Hippocampal formation (tissue), 2 donors: ENCODE results near the gene ABHD8.

ENCODE experiments used
- DNase-seq, 2 donors: peaks; one replicate each; lab custom pipeline; 2025; lab: John Stamatoyannopoulos, UW

The ABHD8 gene

DNA sequence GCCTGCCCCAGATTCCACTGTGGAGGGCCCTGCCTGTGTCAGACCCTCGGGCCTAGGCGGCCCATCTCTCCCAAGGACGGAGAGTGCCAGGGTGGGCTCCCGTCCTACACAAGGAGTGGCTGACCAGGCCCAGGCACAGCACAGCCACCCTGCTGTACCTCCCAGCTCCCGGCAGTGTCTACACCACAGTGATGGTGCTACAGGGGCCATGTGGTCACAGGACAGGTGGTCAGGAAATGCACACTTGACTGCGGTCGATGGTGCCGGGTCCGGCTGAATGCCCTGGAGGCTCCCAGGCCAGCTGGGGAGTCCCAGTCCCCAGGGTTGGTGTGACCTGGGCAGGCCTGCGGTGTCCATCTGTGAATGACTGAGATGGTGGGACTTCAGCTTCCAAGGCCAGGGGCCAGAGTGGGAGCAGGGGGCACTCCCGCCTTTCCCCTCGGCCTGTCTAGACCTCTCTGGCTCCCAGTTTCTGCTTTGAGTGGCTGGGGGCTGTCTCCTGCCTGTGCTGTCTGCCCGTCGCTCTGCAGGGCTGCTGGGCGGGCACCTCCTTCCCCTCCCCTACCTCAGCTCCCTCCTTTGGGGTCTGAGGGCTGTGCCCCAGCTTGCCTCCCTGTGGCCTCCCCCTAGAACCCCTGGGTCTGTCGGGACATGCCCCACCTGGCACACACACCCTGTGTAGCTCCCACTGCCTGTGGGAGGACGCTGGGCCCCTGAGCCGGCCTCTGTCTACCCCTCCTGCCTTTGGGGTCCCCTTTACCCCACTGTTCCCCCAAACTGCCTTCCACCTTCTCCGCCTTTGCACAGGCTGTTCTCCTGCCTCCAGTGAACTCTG, 18.6 kb upstream of the ABHD8 start:
- DNase-seq: no peak

GRCh38 chr19:17320435-17320834, 17.2 kb upstream of the ABHD8 start:
- no peak for DNase-seq

GRCh38 chr19:17319473-17320238, 16.4 kb upstream of the ABHD8 start:
- DNase-seq: no peak

DNA sequence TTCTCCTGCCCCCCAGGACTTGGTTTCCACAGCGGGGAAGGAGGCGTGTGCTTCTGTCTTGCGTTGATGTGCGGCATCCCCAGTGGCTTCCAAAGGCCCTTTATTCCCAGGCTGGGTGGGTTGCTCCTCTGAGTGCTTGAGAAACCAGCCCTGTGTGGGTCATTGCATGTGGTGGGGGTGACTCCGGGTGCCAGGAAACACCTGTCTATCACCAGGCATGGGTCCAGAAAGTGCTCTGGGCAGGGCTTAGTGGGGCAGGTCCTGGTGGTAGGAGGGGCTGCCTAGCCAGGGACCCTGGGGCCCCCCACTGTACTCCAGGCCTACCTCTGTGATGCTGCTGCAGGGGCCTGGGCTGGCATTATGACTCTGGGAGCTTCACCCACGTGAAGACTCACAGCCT, 15.7 kb upstream of the ABHD8 start:
- DNase-seq: no peak

DNA sequence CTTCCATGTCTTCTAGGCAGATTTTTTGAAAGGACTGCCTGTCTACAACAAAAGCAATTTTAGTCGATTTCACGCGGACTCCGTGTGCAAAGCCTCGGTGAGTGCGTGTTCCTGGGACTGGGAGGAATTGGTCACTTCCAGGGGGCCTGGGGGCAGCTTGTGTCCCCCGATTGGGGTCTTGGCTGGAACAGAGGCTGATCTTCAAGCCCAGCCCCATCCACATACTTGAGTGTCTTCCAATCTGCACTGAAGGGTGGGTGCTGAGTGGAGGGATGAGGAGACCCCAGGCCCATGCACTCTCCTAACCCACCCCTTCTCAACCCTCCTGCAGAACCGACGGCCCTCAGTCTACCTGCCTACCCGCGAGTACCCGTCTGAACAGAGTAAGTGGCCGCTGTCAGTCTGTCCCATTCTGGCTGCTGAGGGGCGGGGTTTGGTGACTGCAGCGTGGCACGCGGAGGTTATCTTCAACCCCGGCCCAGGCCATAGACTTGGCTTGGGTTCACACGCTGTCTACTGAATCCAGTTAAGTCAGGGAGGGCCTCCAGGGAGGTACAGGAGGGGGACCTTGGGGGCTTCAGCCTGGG, 10.9 kb upstream of the ABHD8 start:
- DNase-seq: no peak

- DNase-seq: no peak
Observed at GRCh38 chr19:17312189-17313113, 9.2 kb upstream of the ABHD8 start.

- DNase-seq: no peak
Observed at GRCh38 chr19:17311455-17312188, 8.4 kb upstream of the ABHD8 start.

DNA sequence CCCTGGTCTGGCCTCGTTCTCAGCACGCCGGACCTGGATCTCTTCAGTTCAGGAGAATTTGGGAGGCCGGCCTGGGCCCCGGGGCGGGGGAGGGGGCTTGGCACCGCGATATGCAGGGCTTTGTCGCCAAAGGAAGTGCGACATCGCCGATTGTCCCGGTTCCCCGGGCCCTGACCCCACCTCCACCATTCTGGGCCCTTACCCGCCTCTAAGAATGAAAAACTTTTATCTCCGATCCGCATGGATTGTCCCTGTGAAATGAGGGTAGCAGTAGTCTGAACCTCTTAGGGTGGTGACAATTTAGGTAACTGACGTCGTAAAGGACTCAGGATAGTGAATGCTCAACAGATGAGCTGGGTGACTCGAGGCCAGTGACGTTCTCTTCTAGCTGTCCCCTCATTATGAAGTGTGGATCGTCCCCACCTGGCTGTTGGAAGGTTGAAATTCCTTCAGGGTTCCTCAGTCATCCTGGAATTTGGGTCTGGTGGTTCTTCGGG, 6.8 kb upstream of the ABHD8 start:
- no peak for DNase-seq

DNA sequence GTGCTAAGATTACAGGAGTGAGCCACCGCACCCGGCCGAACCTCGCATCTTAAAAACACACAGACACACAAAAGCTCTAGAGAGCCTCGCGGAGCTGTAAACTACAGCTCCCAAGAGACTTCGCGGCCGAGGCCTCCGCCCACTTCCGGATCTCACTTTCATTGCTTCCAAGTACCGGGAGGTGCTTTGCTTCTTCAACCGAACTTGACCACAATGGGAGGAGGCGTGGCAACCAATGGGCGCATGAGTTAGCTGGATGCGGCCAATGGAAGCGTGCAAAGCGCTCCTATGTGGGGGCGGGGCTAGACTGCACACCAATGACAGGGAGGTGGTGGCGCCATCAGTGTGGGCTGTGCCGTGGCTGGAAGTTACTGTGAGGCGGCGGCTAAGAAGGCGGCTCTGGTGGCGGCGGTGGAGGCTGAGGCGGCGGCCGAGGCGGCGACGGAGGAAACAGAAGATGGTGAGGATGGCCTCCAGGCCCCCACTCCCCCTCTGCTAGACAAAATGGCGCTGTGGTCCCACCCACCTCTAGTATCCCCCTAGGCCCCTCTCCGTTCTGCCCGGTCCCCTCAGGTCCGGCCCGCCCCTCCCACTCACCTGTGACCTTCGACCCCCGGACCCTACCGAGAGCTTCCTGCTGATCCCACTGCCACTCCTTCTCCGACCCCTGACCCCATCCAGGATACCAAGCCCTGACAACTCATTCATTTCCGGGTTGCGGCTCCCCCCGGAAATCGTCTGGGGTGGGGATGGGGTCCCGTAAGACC, 6.2 kb upstream of the ABHD8 start, which contains the start of gene DDA1:
Gene DDA1, plus strand, starts transcription at position 366 of the 767 bp plus-strand sequence. Its CDS starts 92 bp downstream, at position 458.
- peak; percentile 98 to 99 for DNase-seq

DNA sequence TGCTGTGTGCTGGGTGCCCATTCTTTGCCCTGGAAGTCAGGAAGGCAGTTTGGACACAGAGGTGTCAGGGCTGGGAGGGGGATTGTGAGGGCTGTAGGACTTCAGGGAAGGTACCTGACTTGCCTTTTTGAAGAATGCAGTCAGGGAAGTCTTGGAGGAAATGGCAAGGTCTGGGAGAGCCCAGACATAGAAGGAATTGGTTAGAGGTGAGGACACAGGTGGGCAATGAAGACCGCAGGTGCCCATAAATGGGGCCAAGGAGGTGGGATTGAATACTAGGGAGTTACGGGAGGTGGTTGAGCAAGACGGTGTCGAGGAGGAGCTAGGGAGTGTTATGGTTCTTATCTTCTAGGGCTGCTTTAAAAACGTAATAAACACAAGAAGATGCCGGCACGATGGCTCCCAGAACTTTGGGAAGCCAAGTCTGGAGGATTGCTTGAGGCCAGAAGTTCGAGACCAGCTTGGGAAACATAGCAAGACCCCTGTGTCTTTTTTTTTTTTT, 4.7 kb upstream of the ABHD8 start:
- no peak for DNase-seq

GRCh38 chr19:17306285-17306714, 3.1 kb upstream of the ABHD8 start:
- no peak for DNase-seq

DNA sequence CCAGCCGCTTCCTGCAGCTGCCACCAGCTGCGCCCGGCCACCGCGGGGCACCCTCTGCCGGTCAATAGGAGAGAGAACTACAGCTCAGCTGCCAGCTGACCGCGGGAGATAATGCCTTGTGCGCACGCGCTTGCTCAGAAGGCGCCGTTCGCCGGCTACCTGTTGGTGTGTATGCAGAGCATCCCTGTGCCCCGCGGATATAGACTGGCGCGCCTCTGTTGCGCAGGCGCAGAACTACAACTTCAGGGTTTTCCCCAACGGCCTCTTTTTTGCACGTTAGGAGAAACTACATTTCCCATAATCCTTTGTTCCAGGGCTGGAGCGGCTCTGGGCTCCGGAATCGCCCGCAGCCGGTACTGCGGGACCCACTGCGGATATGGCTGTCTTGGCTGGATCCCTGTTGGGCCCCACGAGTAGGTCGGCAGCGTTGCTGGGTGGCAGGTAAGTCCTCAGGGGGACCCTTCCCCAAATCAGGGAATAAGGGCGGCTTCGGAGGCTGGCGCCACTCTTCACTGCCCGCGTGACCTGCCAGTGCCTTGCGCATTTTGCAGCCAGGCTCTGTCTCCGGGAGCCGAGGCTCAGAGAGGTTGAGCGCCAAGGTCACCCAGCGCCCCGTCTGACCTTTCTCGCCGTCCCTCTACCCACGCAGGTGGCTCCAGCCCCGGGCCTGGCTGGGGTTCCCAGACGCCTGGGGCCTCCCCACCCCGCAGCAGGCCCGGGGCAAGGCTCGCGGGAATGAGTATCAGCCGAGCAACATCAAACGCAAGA, 2.5 kb upstream of the ABHD8 start, which contains the start of gene MRPL34:
Gene MRPL34, plus strand, starts transcription at position 356 of the 768 bp plus-strand sequence. Its CDS starts 21 bp downstream, at position 377.
- DNase-seq: peak; percentile 94

GRCh38 chr19:17305216-17305516, 1.9 kb upstream of the ABHD8 start:
- no peak for DNase-seq

- no peak for DNase-seq
Observed at GRCh38 chr19:17304386-17305215, 1.4 kb upstream of the ABHD8 start.

DNA sequence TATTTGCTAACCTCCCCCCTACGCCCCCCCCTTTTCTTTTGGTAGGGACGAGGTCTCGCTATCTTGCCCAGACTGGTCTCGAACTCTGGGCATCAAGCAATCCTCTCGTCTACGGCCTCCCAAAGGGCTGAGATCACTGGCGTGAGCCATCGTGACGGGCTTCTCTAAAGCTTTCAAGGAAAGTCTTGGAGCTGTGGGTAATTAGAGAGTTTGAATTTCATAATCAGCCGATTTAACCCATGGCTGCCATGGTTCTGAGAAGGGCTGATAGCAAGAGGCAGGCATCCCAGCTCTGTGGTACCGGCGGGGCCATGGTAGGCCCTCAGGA, 679 bp upstream of the ABHD8 start:
- DNase-seq: no peak

- DNase-seq: peak in 1 of 2 donors; percentile 21
Observed at GRCh38 chr19:17302391-17303166, 646 bp downstream of the ABHD8 start.

DNA sequence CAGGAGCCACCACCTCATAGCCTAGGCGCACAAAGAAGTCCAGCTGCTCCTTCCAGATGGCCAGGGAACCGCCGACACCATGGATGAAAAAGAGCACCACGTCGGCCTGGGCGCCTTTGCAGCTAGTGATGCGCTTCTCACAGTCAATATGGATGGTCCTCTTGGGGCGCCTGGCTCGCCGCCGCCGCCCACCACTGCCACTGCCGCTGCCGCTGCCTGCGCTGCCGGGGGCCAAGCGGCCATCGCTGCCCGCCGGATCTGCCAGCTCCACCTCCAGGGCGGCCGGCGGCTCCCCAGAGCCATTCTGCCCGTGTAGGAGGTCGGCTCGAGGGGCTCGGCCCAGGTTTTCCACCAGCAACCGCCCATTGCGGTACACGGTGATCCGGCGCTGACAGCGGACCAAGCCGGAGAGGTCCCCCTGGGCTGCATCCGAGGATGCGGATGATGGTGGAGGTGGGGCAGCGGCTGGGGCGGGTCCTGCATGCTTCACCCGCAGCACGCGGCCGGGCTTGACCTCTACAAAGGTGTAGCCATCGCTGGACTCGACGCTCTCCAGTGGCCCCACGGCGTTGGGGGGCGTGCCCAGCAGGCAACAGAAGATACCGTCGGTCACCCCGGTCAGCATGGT, 2.1 kb downstream of the ABHD8 start:
- DNase-seq: no peak
